ENCODE results near the gene ATP13A4. TPM values are rescaled to one million over a fixed set of nuclear protein-coding genes. Genes with fewer than 3 reads are reported as not detected.

The ATP13A4 gene, protein sequence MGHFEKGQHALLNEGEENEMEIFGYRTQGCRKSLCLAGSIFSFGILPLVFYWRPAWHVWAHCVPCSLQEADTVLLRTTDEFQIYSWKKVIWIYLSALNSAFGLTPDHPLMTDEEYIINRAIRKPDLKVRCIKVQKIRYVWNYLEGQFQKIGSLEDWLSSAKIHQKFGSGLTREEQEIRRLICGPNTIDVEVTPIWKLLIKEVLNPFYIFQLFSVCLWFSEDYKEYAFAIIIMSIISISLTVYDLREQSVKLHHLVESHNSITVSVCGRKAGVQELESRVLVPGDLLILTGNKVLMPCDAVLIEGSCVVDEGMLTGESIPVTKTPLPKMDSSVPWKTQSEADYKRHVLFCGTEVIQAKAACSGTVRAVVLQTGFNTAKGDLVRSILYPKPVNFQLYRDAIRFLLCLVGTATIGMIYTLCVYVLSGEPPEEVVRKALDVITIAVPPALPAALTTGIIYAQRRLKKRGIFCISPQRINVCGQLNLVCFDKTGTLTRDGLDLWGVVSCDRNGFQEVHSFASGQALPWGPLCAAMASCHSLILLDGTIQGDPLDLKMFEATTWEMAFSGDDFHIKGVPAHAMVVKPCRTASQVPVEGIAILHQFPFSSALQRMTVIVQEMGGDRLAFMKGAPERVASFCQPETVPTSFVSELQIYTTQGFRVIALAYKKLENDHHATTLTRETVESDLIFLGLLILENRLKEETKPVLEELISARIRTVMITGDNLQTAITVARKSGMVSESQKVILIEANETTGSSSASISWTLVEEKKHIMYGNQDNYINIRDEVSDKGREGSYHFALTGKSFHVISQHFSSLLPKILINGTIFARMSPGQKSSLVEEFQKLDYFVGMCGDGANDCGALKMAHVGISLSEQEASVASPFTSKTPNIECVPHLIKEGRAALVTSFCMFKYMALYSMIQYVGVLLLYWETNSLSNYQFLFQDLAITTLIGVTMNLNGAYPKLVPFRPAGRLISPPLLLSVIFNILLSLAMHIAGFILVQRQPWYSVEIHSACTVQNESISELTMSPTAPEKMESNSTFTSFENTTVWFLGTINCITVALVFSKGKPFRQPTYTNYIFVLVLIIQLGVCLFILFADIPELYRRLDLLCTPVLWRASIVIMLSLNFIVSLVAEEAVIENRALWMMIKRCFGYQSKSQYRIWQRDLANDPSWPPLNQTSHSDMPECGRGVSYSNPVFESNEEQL
- total RNA-seq (2022; extraction: Qiagen RNA extraction; ENCODE audit: low read depth), result not detected in 5 replicates

DNA sequence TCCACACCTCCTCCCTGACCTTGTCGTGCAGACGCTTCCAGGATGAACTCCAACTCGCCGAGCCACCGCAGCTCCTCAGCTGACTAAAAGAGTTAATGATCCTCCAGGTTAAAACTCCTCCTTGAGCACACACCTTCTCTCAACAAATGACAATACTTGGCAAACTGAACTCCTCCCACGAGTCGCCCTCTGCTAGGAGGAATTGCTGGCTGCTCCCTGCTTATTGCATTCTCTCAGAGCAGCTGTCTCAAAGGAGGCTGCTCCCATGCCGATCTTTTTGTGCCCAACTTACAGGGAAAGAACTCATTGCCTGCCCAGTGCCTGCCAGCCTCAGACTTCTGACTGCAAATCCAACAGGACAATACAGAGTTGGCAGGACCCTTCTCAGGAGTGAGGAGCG is at the start of gene ATP13A4:
ATP13A4 (minus strand) TSS at position 85 of the 400 bp plus-strand sequence. CDS start 96 bp downstream, outside the sequence.

DNA sequence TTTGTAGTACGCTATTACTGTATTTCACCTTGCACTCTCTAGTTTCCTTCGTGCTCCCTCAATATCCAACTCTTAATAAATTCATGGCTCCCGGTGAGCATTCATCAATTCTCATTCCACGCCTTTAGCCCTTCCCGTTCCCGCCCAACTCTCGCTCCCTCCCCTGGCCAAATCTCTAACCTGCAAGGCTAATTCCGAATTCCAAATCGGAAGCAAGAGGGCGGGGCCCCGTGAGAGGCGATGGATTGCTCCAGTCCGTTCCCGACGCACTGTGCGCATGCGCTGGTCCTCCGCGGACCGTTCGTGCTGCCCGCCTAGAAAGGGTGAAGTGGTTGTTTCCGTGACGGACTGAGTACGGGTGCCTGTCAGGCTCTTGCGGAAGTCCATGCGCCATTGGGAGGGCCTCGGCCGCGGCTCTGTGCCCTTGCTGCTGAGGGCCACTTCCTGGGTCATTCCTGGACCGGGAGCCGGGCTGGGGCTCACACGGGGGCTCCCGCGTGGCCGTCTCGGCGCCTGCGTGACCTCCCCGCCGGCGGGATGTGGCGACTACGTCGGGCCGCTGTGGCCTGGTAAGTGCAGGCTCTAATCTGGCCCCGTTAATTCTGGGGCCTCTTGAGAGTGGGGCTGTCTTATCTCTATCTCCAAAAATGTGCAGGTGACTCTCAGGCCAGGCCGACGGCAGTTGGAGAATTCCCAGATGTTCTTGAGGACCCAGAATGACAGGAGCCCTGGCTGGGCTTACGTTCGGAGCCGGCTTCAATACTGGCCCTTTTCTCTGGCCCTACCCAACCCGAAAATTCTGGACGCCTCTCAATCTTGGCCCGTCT is 38.4 kb upstream of the ATP13A4 start, which contains the start of gene OPA1:
OPA1 (plus strand) TSS at position 368 of the 827 bp plus-strand sequence; CDS start at position 538, 170 bp downstream.

DNA sequence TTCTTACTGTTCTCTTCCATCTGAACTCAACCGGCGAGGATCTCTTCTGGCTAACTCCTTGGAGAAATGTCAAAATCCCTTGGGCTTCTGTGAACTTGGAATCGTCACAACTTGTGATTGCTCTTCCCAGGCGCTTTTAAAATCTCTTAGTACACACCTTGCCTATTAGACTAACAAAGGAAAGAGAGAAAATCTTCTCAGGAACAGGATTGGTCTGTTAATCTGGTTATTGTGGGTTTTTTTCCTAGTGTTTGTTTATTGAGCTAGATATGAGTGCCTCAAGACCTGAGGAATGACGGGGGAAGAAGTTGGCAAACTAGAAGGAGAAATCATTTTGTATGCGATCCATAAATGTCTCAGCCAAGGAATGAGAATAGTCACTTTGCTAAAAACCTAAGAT is 176.0 kb downstream of the ATP13A4 start, which contains the start of gene ATP13A5:
ATP13A5 (minus strand) TSS at position 48 of the 400 bp plus-strand sequence; CDS start at position 20, 28 bp downstream.

Other genes with a start within 250 kb of the ATP13A4 start
- gene ATP13A5, start 176.1 kb downstream of the ATP13A4 start, total RNA-seq (2022; extraction: Qiagen RNA extraction; ENCODE audit: low read depth), result not detected in 5 replicates
- gene OPA1, start 38.3 kb upstream of the ATP13A4 start, total RNA-seq (2022; extraction: Qiagen RNA extraction; ENCODE audit: low read depth), result 24.5 to 47.5 TPM (median 28.1 TPM) in 5 replicates